Endometrial microvascular endothelial cells (primary cell): ENCODE measurements around the gene CC2D2B. TPM values are rescaled to one million over a fixed set of nuclear protein-coding genes. Genes with fewer than 3 reads are reported as not detected.
"Not testable (repeated sequence)": the region's sequence is repeated elsewhere in the genome, so short reads cannot be mapped to it uniquely, and the experiment has no call there.

ENCODE experiments used
- in situ Hi-C: cut with HindIII; loops from 2 replicates; pipeline ENCODE4 v1.10.0; 2017; ENCODE audit warnings: low sequenced_read_pairs, low pct_unique_long_range_greater_than_20kb; ENCODE audit errors: inconsistent ontology term
- total RNA-seq: library from RNA; depleted of rRNA; stranded (reverse); fragments of >200 nt; gene quantifications from one replicate; pipeline ENCODE4 v1.2.3, GENCODE V29; 2015; ENCODE audit errors: inconsistent ontology term

The CC2D2B gene
- total RNA-seq, 1 donor from 2014 or later: 2.0 TPM

DNA sequence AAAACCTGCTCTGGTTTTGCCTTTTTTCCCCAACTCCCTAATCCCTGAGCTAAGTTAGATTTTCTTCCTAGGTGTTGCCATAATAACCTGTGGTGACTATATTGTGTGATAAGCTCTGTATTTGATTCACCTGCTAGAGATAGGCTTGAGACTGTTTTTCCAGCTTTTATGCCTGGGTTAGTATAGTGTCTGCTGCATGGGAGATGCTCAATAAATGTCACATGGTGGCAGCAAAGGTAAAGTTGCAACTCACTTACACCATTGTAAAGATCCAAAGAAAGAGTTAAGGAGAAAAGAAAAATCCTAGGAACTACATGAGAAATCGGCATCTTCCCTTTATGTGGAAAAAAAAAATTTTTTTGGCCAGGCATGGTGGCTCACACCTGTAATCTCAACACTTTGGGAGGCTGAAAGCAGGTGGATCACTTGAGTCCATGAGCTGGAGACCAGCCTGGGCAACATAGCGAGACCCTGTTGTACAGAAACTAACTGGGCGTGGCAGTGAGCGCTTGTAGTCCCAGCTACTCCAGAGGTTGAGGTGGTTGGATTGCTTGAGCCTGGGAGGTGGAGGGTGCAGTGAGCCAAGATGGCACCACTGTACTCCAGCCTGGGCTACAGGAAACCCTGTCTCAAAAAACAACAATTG is 139.4 kb downstream of the CC2D2B start:
- in situ Hi-C loops: no loop called here

DNA sequence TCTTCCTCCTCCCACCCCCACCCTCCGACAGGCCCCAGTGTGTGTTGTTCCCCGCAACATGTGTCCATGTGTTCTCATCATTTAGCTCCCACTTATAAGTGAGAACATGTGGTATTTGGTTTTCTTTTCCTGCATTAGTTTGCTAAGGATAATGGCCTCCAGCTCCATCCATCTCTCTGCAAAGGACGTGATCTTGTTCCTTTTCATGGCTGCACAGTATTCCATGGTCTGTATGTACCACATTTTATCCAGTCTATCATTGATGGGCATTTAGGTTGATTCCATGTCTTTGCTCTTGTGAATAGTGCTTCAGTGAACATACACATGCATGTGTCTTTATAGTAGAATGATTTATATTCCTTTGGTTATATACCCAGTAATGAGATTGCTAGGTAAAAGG is 140.2 kb downstream of the CC2D2B start:
- in situ Hi-C loops: not testable (repeated sequence)

DNA sequence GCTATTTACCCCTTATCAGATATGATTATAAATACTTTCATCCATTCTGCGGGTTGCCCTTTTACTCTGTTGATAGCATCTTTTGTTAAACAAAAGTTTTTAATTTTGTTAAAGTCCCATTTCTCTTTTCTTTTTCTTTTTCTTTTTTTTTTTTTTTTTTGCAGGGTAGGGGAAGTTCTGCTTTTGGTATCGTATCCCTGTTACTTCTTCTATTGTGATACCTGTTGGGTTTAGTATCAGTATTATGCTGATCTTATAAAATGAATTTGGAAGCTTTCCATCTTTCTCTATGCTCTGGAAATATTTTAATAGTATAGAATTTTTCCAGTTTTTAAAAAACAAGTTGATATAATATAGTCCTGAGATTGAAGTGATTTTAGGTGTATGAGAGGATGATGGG is 141.6 kb downstream of the CC2D2B start:
- in situ Hi-C loops: no loop called here

DNA sequence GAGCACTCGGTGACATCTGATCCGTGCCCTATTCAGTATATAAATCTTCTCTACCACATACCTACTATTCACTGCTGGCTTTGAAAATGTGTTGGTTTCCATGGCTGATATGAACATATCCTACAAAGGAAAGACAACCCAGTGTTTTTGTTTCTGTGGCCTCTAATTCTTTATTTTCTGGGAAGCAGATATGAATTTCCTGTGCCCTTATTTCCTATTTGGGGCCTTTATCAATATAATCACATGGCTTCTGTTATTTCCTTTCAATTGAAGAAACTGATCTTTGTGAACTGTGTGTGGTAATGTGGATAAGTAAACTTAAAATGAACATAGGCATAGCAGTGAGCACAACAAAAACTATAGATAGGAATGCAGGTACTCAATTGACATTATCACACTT is 146.2 kb downstream of the CC2D2B start:
- in situ Hi-C loops: no loop called here

DNA sequence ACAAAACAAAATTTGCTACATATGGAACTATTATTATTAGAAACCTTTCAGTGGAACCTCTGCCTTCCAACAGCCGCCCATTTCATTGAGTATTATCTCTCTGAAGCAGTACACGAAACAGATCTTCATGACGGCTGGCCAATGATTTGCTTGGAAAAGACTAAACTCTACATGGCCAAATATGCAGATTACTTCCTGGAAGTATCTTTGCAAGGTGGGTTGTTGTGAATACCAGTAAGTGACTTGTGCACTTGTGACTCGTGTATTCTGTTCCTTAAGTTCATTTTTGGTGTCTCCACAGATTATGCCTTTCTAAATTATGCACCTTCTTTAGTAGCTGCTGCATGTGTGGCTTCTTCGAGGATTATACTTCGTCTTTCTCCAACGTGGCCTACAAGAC is 149.0 kb downstream of the CC2D2B start:
- in situ Hi-C loops: no loop called here

DNA sequence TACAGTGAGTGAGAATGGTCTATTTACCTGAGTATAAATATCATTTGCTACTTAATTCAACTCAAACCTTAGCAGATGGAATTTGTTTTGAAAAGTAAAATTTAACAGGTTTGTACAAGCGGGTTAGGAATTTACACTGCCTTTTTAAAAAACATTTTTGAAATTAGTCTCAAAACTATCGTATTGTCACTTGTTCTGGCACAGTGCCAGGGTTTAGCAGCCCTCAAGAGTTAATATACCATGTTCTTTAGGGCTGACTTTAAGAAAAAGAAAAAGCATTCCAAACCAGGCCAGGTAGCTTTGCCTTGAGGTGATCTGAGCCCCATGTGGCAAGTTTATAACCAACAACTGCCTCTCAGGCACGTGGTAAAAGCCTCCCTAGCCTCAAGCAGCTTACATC is 153.5 kb downstream of the CC2D2B start:
- in situ Hi-C loops: no loop called here

DNA sequence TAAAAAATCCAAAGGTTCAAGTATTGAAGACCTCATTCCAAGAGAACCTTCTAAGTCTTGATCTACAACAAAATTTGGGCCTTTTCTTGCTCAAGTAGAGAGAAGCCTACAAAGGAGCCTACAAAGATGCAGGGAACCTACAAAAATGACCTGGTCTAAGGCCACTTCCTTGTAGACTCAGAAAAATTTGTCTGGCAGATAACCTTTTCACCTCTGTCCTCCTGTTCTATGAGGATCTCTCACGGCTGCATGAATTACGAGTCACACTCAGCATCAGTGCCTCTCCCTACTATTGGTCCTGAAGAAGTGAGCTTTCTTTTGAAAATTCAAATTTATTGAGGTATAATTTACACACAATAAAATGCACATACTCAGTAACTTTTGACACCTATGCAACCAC is 164.9 kb downstream of the CC2D2B start:
- in situ Hi-C loops: no loop called here

DNA sequence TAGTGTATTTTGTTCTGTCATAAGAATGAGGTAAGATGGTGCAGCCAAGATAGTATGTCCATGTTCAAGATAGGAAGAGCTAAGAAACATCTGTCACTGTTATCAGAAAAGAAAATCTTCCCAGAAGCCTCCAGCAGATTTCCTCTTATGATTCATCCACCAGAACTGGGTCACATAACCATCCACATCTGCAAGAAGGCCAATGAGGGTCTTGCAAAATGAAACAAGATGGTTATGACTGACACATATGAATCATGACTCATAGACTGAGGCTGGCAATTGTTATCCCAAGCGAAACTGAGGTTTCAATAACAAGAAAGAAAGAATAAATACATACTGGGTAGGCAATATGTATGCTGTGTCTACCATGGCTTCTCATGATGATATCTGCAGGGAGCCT is 165.9 kb downstream of the CC2D2B start:
- in situ Hi-C loops: no loop called here

DNA sequence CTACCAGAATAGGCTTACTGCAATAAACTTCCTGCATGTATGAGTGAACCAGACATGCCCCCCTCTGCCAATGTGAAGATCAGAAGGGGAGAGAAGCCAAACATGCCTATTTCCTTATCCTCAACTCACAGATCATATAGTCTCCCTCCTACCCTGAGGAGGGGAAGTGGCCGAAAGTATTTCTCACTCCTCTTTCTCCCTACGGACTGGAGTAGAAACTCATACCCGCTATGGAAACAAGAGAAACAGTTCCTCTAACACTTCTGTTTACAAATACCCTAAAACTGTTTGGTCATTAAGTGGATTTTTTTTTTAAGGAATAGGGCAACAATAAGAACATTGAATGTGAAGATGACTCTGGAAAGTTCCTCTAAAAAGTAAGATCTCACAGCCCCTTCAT is 167.0 kb downstream of the CC2D2B start:
- in situ Hi-C loops: no loop called here

DNA sequence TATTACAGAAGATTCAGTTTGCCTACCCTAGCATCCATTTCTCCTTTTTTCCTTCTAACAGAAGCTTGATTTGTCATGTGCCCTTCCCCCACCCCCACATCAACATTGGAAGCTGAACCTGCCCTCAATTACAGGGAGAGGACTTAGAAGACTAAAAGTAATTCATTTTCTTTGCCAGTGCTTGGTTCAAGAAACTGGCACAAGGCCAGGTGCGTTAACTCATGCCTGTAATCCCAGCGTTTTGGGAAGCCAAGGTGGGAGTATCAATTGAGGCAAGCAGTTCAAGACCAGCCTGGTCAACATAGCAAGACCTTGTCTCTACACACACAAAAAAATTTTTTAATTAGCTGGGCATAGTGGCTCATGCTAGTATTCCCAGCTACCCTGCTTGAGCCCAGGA is 168.2 kb downstream of the CC2D2B start:
- in situ Hi-C loops: no loop called here

DNA sequence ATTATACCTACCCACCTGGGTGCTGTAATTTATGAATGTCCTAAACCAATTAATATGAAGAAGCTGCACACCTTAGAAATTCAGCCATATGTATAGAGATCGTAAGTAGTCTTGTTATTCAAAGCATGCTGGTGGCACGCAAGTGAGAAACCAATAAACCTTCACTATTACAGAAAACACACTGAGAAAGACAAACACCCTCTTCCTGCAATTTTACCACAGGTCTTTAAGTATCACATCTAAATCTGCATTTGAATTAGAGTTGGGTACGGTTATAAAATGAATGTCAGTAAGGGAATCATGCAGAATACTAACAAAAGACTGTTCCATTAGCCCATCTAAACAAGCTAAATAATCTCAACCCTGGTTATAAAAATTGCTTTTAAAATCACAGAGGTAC is 169.4 kb downstream of the CC2D2B start:
- in situ Hi-C loops: no loop called here

DNA sequence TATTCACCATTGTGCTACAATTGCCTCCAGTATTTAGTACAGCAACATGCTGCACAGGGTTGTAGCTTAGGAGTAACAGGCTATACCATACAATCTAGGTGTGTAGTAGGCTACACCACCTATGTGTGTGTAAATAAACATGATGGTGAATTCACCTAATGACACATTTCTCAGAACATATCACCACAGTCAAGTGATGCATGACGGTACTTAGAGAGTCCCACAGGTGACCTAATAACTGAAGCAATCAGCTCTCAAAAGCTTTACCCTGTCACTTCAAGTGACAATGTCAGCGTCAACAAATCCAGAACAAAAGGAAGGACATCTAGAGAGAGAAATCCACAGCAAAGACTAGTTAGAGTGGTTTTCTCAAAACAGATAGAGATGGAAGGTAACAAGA is 174.4 kb downstream of the CC2D2B start:
- in situ Hi-C loops: no loop called here

Other genes starting within 250 kb of the CC2D2B start
- gene TCTN3, start 214.0 kb upstream of the CC2D2B start, total RNA-seq: 59.9 TPM
- gene ENTPD1, start 151.8 kb upstream of the CC2D2B start, total RNA-seq: 10.7 TPM
- gene CCNJ, start 135.6 kb downstream of the CC2D2B start, total RNA-seq: 8.8 TPM
- gene ZNF518A, start 222.3 kb downstream of the CC2D2B start, total RNA-seq: 5.0 TPM